IPS-18a (cell line): ENCODE measurements around the gene RAD9A.

Experiments
- H3K27ac ChIP-seq: one replicate; pipeline ENCODE4 v1.5.1; 2013; ENCODE audit warnings: low read length
- H3K27me3 ChIP-seq: one replicate; pipeline ENCODE4 v1.6.1; 2013; ENCODE audit warnings: mild to moderate bottlenecking, low read length; ENCODE audit not compliant: control insufficient read depth, insufficient read depth
- H3K36me3 ChIP-seq: one replicate; pipeline ENCODE4 v1.6.1; 2013; ENCODE audit warnings: low read depth, low read length; ENCODE audit not compliant: control insufficient read depth
- H3K4me1 ChIP-seq: one replicate; pipeline ENCODE4 v1.6.1; 2013; ENCODE audit warnings: low read depth, low read length; ENCODE audit not compliant: control insufficient read depth
- H3K4me3 ChIP-seq: one replicate; pipeline ENCODE4 v1.5.1; 2013; ENCODE audit warnings: low read length
- H3K9ac ChIP-seq: one replicate; pipeline ENCODE4 v1.6.1; 2013; ENCODE audit warnings: mild to moderate bottlenecking, low read length, moderate library complexity
- H3K9me3 ChIP-seq: one replicate; pipeline ENCODE4 v1.6.1; 2013; ENCODE audit warnings: low read depth, low read length; ENCODE audit not compliant: control insufficient read depth

RAD9A gene

DNA sequence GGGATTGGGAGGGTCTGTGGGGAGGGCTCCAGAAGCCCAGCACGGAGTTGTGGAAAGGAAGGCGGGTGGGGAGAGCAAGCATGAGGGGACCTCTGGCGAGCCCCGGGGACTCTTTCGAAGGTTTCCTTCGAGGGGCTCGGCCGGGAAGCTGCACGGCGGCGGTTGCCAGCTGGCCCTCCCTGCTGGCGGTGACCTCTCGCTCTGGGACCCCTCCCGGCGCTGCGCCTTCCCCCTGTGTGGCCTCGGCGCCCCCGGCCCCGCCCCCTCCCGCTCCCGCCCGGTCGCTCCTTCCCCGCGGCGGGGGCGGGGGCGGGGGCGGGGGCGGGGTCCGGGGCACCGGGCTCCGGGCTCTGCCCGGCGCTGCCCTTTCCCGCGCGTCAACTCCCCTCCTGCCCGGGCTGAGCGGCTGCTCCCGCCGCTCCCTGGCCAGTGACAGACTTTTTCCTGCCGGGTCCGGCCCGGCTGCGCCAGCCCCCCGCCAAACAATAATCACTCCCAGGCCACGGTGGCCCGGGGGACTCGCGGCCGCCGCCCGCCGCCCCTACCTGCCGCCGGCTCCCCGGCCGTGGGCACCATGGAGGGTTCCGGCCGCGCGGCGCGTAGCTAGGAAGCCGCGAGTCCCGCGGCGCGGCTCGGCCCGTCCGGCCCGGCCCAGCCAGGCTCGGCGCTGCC, 19.3 kb upstream of the RAD9A start:
- H3K4me3 ChIP-seq: peak overlapping the region; percentile 64

DNA sequence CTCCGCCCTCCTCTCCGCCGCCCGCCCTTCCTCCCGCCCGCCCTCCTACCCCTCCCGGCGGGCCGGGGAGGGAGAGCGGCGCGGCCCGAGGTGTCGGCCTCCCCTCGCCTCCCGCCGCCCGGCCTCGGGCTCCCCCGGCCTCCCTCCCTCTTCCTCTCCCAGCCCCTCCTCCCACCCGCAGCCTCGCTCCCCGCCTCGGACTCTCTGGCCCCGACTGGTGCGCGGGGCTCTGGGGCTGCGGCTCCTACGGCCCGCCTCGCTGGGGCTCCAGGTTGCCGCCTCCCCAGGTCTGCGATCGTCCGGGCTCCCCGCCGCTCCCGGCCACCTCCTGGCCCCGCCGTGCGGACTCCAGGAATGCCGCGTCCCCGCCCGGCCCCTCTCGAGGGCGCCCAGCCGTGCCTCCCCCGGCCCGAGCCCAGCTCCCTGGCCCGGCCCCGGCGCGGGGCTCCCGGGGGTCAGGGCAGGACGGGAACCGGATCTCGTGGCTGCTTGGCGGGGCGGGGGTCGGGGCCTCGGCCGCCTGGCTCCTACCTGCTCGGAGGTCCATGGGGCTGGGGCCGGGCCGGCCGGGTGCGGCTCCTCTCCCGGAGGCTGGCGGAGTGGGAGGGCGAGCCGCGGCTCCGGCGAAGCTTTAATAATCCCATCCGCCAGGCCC, 18.7 kb upstream of the RAD9A start, which contains the start of gene CLCF1:
Gene CLCF1 (minus strand): TSS at position 606 of the 655 bp plus-strand sequence. CDS start 59 bp downstream, at position 547.
- Histone ChIP-seq H3K4me1 (peaks cover 37% of the 10 kb centered on the region), H3K9me3 (no peaks in the 10 kb centered on the region), H3K27ac (no peak within 1 kb of the TSS), H3K36me3 (no peaks in the 10 kb centered on the region), H3K4me3 (peak within 1 kb of the TSS; percentile 64), H3K9ac (peak within 1 kb of the TSS; percentile 14), H3K27me3 (peaks cover 86% of the 10 kb centered on the region)

More for the DNA sequence above, 19.3 kb upstream of the RAD9A start:
- Histone ChIP-seq H3K9ac (no peak overlapping the region), H3K36me3 (no peaks in the 10 kb centered on the region), H3K4me1 (peaks cover 37% of the 10 kb centered on the region), H3K9me3 (no peaks in the 10 kb centered on the region), H3K27me3 (peaks cover 83% of the 10 kb centered on the region), H3K27ac (no peak overlapping the region)

DNA sequence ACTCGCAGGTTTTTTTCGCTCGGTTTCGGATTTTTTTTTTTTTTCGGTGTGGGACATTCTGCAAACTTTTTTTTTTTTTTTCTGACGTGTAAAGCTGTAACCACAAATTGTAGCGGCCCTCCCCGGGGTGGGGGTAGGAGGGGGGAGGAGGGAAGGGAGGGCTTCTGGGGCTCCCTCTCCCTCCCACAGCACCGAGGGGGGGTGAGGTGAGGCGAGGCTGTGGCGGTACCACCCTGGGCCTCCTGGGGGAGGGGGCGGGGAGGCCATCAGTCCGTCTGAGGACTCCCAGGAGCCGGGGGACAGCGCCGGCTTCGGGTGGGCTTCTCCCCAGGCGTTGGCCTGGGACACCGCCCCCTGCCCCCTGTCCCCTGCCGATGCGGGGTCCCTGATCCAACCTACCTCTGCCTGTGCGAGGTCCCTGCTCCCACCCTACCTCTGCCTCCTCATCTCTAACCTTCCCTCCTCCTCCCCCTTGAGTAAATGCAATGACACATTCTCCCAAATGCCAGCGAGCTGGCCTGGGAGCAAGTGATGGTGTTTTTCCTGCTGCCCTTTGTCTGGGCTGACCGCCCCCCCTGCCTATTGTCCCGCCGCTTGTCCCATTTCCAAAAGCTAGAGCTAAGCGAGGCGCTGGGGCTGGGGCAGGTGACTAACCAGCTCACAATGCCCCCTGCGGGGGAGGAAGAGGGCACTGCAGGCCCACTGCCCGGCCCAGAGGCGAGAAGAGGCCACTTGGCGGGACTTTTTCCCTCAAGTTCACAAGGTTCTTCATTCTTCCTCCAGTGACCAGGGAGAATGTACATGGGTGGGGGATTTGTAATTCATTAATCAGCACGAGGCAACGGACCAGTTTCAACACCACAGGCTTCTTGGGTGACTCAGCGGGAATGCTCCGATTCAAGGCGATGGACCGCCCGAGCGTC, 17.9 kb upstream of the RAD9A start:
- H3K4me1 ChIP-seq: peaks cover 37% of the 10 kb centered on the region
- no peaks in the 10 kb centered on the region for H3K36me3 ChIP-seq
- no peak overlapping the region for H3K27ac ChIP-seq
- H3K9me3 ChIP-seq: no peaks in the 10 kb centered on the region
- peak overlapping the region; percentile 64 for H3K4me3 ChIP-seq
- H3K9ac ChIP-seq: peak overlapping the region; percentile 14
- peaks cover 80% of the 10 kb centered on the region for H3K27me3 ChIP-seq

DNA sequence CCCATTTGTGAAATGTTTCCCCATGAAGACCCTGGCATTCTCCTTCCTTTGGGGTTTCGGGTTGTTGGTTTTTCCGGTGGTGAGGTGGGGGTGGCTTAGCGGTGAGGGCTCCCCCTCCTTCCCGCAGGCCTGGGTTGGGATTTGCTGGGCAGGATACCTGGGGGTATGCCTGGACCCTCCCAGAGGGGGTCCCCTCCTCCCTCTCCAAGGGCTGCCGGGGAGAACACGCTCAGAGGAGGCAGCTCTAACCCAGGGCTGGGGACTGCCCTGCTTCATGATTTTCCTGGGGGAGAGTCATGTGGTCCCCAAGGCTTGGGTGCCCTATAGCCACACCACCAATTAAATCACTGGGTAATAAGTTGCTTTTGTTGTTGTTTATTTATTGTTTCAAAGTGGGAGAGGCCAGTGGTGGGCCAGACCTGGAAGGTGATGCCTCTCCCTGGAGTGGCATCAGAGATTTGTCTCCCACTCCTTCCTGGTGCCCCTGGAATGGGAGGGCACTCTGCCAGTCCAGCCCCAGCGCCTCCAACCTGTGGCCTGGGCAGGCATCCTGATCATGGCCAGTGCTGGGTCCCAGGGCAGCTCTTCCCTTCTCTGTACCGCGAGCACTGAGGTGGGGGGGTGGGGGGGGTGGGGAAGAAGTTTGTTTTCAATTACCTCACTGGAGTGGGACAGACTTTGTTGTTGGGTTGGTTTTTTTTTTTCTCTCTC, 17.1 kb upstream of the RAD9A start:
- peaks cover 37% of the 10 kb centered on the region for H3K4me1 ChIP-seq
- H3K4me3 ChIP-seq: peak overlapping the region; percentile 64
- H3K27me3 ChIP-seq: peaks cover 72% of the 10 kb centered on the region
- H3K36me3 ChIP-seq: no peaks in the 10 kb centered on the region
- H3K9ac ChIP-seq: peak overlapping the region; percentile 9
- no peak overlapping the region for H3K27ac ChIP-seq
- no peaks in the 10 kb centered on the region for H3K9me3 ChIP-seq

DNA sequence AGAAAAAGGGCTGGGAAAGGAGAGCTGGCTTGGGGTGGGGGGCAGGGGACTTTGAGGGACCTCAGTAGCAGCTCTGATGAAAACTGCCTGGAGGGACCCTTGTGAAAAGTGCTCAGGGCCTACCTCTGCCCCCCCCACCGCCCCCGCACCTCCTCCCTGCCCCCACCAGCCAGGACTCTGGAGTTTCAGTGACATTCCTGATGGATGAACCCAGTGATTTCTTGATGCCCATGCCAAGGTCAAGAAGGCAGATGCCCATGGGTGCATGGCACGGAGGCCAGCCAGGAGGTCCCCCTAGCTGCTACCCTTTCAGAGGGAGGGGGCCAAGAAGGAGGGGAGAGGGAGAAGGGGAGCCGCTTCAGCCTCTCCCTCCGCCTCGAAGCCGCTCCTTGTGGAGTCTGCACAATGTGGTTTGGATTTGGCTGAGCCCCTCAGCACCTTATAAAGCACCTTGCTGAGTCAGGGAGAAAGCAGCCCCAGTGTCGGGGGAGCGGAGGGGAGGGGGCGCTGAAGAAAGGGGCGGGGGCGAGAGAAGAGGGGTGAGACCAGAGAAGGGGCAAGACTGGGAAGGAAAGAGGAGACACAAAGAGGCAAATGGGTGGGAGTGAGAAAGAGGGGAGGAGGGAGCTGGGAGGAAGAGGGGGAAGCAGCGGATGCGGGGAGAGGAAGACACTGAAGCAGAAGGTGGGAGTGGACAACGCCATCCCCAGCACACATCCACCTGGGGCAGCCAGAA, 16.3 kb upstream of the RAD9A start:
- peaks cover 36% of the 10 kb centered on the region for H3K4me1 ChIP-seq
- H3K4me3 ChIP-seq: peak overlapping the region; percentile 50
- no peak overlapping the region for H3K9ac ChIP-seq
- peaks cover 65% of the 10 kb centered on the region for H3K27me3 ChIP-seq
- no peaks in the 10 kb centered on the region for H3K36me3 ChIP-seq
- H3K27ac ChIP-seq: no peak overlapping the region
- no peaks in the 10 kb centered on the region for H3K9me3 ChIP-seq

DNA sequence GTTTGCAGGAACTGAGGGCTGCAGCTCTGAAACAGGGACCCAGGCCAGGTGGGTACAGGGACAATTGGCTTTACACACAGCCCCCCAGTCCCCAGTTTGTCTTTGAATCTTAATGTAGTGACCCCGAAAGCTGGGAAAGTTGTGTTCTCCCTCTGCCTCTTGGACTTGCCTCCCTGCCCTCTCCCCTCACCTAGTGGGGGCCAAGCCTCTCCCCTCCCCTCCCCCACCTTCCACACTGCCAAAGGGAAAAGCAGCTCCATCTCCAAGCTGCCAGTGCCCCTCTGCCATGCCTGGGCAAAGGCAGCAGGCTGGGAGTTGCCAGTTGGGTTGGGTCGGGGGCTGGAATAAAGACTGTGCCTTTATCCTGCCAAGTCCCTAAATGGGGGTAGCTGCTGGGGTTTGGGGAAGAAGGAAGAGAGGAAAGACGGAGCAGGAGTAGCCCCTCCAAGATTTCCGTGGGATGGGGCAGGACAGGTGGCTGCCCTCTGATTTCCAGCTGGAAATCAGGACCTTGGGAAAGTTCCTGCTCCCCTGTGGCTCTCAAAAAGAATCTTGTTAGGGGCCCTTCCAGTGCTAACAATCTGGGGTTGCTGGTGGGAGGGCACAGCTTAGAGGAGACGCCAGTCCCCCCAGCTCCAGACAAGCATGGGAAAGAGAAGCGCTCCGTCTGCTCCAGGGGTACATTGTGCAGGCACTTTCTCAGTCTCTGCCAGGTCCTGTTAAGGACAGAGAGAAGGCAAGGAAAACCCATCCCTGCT, 15.5 kb upstream of the RAD9A start:
- Histone ChIP-seq H3K4me1 (peaks cover 29% of the 10 kb centered on the region), H3K4me3 (peak overlapping the region; percentile 50), H3K27me3 (peaks cover 57% of the 10 kb centered on the region), H3K9ac (no peak overlapping the region), H3K36me3 (no peaks in the 10 kb centered on the region), H3K27ac (no peak overlapping the region), H3K9me3 (no peaks in the 10 kb centered on the region)

DNA sequence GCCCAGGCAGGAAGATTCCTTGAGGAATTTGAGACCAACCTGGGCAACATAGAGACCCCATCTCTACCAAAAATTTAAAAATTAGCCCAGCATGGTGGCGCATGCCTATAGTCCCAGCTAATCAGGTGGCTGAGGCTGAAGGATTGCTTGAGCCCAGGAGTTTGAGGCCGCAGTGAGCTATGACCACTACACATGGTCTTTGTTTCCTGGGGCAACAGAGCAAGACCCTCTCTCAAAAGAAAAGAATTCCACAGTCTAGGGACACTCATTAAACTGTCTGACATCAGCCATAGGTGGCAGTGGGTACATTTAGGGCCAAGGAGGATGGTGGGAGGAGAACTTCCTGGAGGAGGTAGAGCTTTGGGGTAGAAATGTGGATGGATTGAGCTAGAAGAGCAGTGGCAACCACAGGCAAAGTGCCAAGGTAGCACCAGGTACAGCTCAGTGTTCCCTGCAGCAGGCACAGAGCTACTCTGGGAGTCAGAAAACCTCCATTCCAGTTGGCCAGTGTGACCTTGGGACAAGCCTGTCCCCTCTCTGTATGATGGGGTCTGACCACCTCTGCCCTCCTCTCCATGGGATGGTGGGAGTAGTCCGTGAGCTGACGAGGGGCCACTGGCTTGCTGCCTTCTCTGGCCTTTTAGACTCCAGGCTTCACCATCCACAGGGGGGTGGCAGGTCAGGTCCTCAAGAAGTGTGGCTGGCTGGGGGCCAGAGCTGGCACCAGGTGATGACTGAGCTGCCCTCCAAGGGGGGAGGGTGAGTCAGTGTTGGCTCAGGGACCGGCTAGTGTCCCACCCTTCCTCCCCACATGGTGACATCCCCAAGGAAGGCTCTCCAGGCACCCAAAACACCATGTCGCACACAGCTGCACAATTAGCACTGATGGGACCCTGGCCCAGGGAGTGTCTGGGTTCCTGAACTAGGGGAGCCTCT, 14.6 kb upstream of the RAD9A start:
- H3K4me3 ChIP-seq: no peak overlapping the region
- H3K9me3 ChIP-seq: no peaks in the 10 kb centered on the region
- peaks cover 20% of the 10 kb centered on the region for H3K4me1 ChIP-seq
- no peak overlapping the region for H3K27ac ChIP-seq
- peaks cover 48% of the 10 kb centered on the region for H3K27me3 ChIP-seq
- H3K36me3 ChIP-seq: no peaks in the 10 kb centered on the region
- no peak overlapping the region for H3K9ac ChIP-seq

DNA sequence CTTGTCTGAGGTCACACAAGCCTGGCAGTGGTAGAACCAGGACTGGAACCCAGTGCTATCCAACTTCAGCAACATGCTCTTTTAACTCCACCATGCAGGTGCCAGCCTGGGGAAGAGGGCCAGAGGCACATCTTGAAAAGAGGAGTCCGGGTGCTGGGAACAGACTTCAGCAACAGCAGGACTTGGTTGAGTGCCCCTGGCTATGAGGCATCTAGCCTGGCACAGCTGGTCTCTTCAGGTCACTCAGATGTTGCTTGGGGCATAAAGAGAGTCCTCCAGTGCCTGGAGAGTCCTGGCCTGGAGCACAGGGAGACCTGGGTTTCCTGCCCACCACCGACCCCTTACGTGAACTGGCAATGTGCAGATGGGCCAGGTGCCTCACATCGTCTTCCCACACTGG, 13.2 kb upstream of the RAD9A start:
- no peak overlapping the region for H3K27ac ChIP-seq

DNA sequence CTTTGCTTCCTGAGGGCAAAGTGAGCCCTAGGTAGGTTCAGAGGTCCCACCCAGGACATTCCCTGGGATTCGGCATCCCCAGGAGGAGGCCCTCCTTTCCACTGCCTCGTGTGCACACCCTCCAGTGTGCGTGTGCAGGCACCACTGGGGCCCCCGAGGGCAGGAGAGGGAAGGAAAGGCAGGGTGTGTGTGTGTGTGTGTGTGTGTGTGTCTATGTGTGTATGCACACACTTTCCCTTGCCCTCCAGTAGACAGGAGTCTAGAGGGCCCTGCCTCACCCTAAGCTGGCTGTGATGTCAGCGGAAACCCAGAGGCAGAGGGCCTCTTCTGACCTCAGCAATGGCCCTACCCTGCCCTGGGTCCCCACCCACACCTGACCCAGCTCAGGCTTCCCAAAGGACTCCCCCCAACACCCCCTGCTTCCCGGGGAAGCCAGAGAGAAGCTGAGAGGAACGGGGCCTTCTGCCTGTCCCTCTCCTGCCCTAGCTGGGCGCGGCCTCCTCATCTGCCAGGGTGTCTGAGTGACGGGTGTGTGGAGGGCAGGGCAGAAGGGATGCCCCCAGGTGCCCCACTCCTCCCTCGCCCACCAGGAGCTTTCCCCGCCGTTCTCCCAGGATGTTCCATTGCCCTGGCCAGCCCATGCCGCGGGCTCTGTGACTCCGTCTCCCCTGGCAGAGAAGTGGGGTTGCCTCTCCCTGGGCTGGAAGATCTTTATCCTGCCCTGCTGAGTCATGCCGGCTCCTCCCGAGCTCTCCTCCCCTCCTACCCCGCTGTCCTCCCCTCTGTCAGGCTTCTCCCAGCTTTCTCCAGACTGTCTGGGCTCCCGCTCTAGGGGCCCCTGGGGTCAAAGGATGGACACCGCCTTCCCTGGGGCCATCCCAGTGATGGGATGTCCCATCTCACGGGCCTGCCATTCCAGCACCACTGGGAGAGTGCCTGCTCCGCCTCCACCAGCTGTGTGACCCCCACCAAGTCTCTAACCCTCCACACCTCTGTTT, 12.4 kb upstream of the RAD9A start:
- peaks cover 16% of the 10 kb centered on the region for H3K4me1 ChIP-seq

More for the DNA sequence above, 13.2 kb upstream of the RAD9A start:
- Histone ChIP-seq H3K4me3 (no peak overlapping the region), H3K4me1 (peaks cover 20% of the 10 kb centered on the region), H3K9ac (no peak overlapping the region), H3K36me3 (no peaks in the 10 kb centered on the region), H3K27me3 (peaks cover 43% of the 10 kb centered on the region), H3K9me3 (no peaks in the 10 kb centered on the region)

More for the DNA sequence above, 12.4 kb upstream of the RAD9A start:
- Histone ChIP-seq H3K27me3 (peaks cover 35% of the 10 kb centered on the region), H3K27ac (no peak overlapping the region), H3K36me3 (no peaks in the 10 kb centered on the region), H3K4me3 (no peak overlapping the region), H3K9ac (no peak overlapping the region), H3K9me3 (no peaks in the 10 kb centered on the region)
